ENCODE data around the gene FAM131C. TPM values are rescaled to one million over a fixed set of nuclear protein-coding genes. Genes with fewer than 3 reads are reported as not detected.

Gene FAM131C
- total RNA-seq, 1 donor from 2014 or later, result 0.68 TPM

- H3K27me3 Mint-ChIP-seq (ENCODE audit: low read depth), result peaks cover 4% of the 10 kb centered on the region
- no peak for DNase-seq (ENCODE audit: low read depth, low spot score)
- H3K27ac Mint-ChIP-seq (ENCODE audit: unreplicated experiment), result no peak overlapping the region
- H3K4me3 Mint-ChIP-seq, result no peak overlapping the region
- H3K4me1 Mint-ChIP-seq, result peaks cover 25% of the 10 kb centered on the region
- H3K36me3 Mint-ChIP-seq (ENCODE audit: low read depth), result no peaks in the 10 kb centered on the region
- TF ChIP-seq, protein P1, sequence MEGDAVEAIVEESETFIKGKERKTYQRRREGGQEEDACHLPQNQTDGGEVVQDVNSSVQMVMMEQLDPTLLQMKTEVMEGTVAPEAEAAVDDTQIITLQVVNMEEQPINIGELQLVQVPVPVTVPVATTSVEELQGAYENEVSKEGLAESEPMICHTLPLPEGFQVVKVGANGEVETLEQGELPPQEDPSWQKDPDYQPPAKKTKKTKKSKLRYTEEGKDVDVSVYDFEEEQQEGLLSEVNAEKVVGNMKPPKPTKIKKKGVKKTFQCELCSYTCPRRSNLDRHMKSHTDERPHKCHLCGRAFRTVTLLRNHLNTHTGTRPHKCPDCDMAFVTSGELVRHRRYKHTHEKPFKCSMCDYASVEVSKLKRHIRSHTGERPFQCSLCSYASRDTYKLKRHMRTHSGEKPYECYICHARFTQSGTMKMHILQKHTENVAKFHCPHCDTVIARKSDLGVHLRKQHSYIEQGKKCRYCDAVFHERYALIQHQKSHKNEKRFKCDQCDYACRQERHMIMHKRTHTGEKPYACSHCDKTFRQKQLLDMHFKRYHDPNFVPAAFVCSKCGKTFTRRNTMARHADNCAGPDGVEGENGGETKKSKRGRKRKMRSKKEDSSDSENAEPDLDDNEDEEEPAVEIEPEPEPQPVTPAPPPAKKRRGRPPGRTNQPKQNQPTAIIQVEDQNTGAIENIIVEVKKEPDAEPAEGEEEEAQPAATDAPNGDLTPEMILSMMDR (conservative IDR thresholded peaks at IDR 0.05), result no peak
- no peaks in the 10 kb centered on the region for H3K9me3 Mint-ChIP-seq
These were observed 54.5 kb downstream of the FAM131C start for GRCh38 chr1:16018749-16019643.

GRCh38 chr1:16018308-16018707, 55.1 kb downstream of the FAM131C start:
- H3K9me3 Mint-ChIP-seq, result no peaks in the 10 kb centered on the region
- no peak for DNase-seq (ENCODE audit: low read depth, low spot score)
- H3K4me1 Mint-ChIP-seq, result peaks cover 26% of the 10 kb centered on the region
- H3K27me3 Mint-ChIP-seq (ENCODE audit: low read depth), result peaks cover 8% of the 10 kb centered on the region
- H3K36me3 Mint-ChIP-seq (ENCODE audit: low read depth), result no peaks in the 10 kb centered on the region
- H3K4me3 Mint-ChIP-seq, result no peak overlapping the region
- TF ChIP-seq, protein P1 (conservative IDR thresholded peaks at IDR 0.05), result no peak
- no peak overlapping the region for H3K27ac Mint-ChIP-seq (ENCODE audit: unreplicated experiment)

DNA sequence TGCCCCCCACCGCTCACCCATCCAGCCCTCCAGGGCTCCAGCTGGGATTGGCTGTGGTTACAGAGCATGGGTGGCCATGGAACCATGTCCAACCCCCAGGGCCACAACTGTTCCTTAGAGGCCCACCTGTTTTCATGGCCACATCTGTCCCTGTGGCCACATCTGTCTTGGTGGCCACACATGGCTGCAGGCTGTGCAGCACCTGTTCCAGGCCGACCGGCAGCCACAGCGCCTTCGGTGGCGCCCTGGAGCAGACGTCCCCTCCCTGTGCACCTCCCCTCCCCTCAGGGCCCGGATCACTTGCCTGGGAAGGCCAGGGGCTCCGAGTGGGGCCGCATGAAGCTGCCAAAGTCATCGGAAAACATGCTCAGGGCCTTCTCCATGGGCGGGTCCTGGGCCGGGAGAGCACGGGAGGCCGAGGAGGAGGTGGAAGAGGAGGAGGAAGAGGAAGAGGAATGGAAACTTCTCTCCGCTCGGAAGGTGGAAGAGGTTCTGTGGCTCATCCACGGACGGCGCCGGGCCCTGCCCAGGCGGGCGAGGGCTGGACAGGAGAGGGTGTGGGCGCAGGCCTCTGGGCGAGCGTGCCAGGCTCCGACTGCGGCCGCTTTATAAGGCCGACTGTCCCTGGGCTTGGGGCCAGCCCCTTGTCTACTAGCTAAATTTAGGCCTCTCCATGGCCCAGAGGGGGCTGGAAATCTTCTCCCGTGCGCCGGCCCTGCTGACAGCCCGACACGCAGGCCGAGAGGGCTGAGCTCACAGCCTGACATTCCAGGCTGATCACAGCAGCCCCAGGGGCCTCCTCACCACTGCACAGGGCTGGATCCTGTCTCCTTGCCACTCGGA, 55.8 kb downstream of the FAM131C start, which contains the start of gene HSPB7:
HSPB7 (minus strand) TSS at position 583 of the 843 bp plus-strand sequence; CDS start at position 503, 80 bp downstream.
- no peaks in the 10 kb centered on the region for H3K36me3 Mint-ChIP-seq (ENCODE audit: low read depth)
- no peak within 1 kb of the TSS for H3K27ac Mint-ChIP-seq (ENCODE audit: unreplicated experiment)
- DNase-seq (ENCODE audit: low read depth, low spot score), result no peak
- no peaks in the 10 kb centered on the region for H3K9me3 Mint-ChIP-seq
- TF ChIP-seq, protein P1 (conservative IDR thresholded peaks at IDR 0.05), result no peak
- peaks cover 26% of the 10 kb centered on the region for H3K4me1 Mint-ChIP-seq
- peaks cover 8% of the 10 kb centered on the region for H3K27me3 Mint-ChIP-seq (ENCODE audit: low read depth)
- no peak within 1 kb of the TSS for H3K4me3 Mint-ChIP-seq

DNA sequence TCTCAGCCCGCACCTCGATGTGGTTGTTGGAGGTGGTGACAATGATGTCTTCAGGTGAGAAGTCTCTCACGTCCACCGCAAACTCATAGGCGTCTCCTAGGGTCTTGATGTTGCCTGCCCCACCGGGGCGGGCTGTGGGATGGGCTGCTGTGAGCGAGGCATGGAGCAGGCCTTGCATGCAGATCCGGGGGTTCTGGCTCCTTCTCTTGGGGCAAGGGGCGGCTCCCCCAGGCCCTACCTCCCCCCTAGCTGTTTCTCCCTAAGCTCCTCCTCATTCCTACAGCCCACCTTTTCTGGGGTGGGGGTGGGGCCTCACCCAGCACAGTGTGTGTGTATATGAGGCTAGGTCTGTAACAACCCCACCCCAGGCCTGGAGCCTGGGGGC, 56.4 kb downstream of the FAM131C start:
- TF ChIP-seq, protein P1 (conservative IDR thresholded peaks at IDR 0.05), result no peak
- Mint-ChIP-seq H3K4me3 (no peak overlapping the region), H3K27me3 (ENCODE audit: low read depth) (peaks cover 11% of the 10 kb centered on the region), H3K36me3 (ENCODE audit: low read depth) (no peaks in the 10 kb centered on the region), H3K9me3 (no peaks in the 10 kb centered on the region), H3K4me1 (peaks cover 29% of the 10 kb centered on the region), H3K27ac (ENCODE audit: unreplicated experiment) (no peak overlapping the region)
- no peak for DNase-seq (ENCODE audit: low read depth, low spot score)

DNA sequence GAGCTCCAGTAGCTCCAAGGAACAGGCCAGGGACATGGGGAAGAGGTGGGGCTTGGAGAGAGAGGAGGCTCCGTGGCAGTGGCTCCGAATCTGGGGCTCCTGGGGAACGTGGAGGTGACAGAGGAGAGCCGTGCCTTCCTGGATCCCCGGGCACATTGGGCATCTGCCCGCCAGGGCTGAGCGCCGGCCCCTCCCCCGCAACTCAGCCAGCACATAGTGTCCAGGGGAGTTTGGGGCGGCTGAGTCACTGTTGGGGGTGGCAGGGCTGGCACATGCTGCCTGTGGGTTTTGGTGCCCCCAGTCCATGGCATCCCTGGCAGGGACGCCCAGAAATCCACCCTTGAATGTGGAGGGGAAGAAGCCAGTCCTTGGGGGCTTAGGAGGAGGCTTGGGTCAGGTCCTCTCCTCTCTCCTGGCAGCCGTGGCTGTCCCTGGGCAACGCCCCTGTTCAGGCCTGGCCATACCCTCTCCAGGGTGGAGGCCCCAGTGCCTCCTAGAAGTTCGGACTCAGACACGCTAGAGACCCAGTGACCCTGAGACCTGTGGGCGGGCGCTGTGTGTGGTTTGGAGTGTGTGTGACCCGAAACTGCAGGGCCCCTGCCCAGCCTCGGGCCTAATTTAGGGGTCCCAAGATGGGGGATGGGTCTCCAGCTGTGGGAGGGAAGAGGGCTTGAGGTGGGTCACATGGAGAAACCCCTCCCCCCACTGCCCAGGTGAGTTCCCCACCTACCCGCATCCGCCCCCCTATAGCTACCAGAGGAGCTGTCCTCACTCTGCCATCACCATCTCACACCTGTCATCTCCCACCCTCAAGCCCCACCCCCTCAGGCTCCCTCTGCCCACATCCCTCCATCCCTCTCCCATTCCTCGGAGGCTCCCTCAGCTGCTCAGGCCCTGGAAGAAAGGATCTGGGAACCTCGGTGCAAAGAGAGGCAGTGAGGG, 57.2 kb downstream of the FAM131C start:
- DNase-seq (ENCODE audit: low read depth, low spot score), result no peak
- H3K27me3 Mint-ChIP-seq (ENCODE audit: low read depth), result peaks cover 9% of the 10 kb centered on the region
- TF ChIP-seq, protein P1 (conservative IDR thresholded peaks at IDR 0.05), result no peak
- H3K36me3 Mint-ChIP-seq (ENCODE audit: low read depth), result no peaks in the 10 kb centered on the region
- peaks cover 29% of the 10 kb centered on the region for H3K4me1 Mint-ChIP-seq
- H3K4me3 Mint-ChIP-seq, result no peak overlapping the region
- H3K27ac Mint-ChIP-seq (ENCODE audit: unreplicated experiment), result no peak overlapping the region
- no peaks in the 10 kb centered on the region for H3K9me3 Mint-ChIP-seq
